ENCODE data around the gene TAAR9.

- TF ChIP-seq CTCF (IDR thresholded peaks at IDR 0.05): no peak
- no peak for TF ChIP-seq POLR2A (IDR thresholded peaks at IDR 0.05)
These were observed 32.2 kb downstream of the TAAR9 start, which contains the start of gene TAAR6 for GRCh38 chr6:132570221-132570777.
